ENCODE results near the gene ITGB4. TPM values are rescaled to one million over a fixed set of nuclear protein-coding genes. Genes with fewer than 3 reads are reported as not detected.

Gene ITGB4
- total and polyA plus RNA-seq, 2 of the 13 experiments (the other 11 are each of a cell fraction or from before 2014, with no cell fraction given), result 6.9 to 14.5 TPM

GRCh38 chr17:75753514-75754377 lies 32.5 kb downstream of the ITGB4 start (continued):
- TF ChIP-seq CEBPZ (IDR thresholded peaks at IDR 0.05; ENCODE audit: low read length), result no peak
- 0 out of 2 replicates have a peak, but pooled peaks have one; percentile 85 for TF ChIP-seq SMAD1 (CRISPR knock-in tag; IDR thresholded peaks at IDR 0.05; ENCODE audit: borderline replicate concordance, low read depth)
- TF ChIP-seq MXI1 (IDR thresholded peaks at IDR 0.05; ENCODE audit: borderline replicate concordance, low read depth, low read length), result peak; percentile 72; the same call in 1 of the 3 replicates
- peak; percentile 93 for TF ChIP-seq ADNP (CRISPR knock-in tag; IDR thresholded peaks at IDR 0.05)
- peak; percentile 70 for TF ChIP-seq ZNF574 (CRISPR knock-in tag; IDR thresholded peaks at IDR 0.05)
- TF ChIP-seq POLR2A (IDR thresholded peaks at IDR 0.05; ENCODE audit: insufficient read depth in 1 of 2, low read depth in 2 of 2, low read length in 2 of 2), result peak in 1 of 2 experiments; percentile 35; a peak in 1 of 4 replicates
- TF ChIP-seq ELK4 (CRISPR knock-in tag; IDR thresholded peaks at IDR 0.05; ENCODE audit: borderline replicate concordance), result no peak; the same call in 1 of the 2 replicates
- no peak for TF ChIP-seq E2F2 (CRISPR knock-in tag; IDR thresholded peaks at IDR 0.05; ENCODE audit: borderline replicate concordance)
- peak; percentile 60; the same call in 1 of the 2 replicates for TF ChIP-seq ZNF468 (CRISPR knock-in tag; IDR thresholded peaks at IDR 0.05)
- TF ChIP-seq NR2F6 (IDR thresholded peaks at IDR 0.05), result no peak
- peak; percentile 48; the same call in 1 of the 2 replicates for TF ChIP-seq NR2F6 (CRISPR knock-in tag; IDR thresholded peaks at IDR 0.05)
- TF ChIP-seq STAT5B (CRISPR knock-in tag; IDR thresholded peaks at IDR 0.05), result no peak
- no peak; the same call in 1 of the 2 replicates for TF ChIP-seq BCL6 (CRISPR knock-in tag; IDR thresholded peaks at IDR 0.05)
- TF ChIP-seq ZNF547 (CRISPR knock-in tag; IDR thresholded peaks at IDR 0.05), result 0 out of 2 replicates have a peak, but pooled peaks have one; percentile 15
- TF ChIP-seq BORCS8-MEF2B (CRISPR knock-in tag; IDR thresholded peaks at IDR 0.05), result peak; percentile 89
- TF ChIP-seq CENPBD1 (CRISPR knock-in tag; IDR thresholded peaks at IDR 0.05; ENCODE audit: borderline replicate concordance, low read depth), result no peak
- TF ChIP-seq ZBTB34 (CRISPR knock-in tag; IDR thresholded peaks at IDR 0.05), result peak; percentile 90; the same call in 1 of the 2 replicates
- TF ChIP-seq GABPA (IDR thresholded peaks at IDR 0.05; ENCODE audit: low read depth, low read length), result no peak
- no peak for TF ChIP-seq GABPA (CRISPR knock-in tag; IDR thresholded peaks at IDR 0.05; ENCODE audit: low read depth)
